HEK293T (cell line): ENCODE measurements around the gene VPS4B.

Source experiments
- CTCF ChIA-PET: fragments of 350-600 bp; formaldehyde crosslinking; extraction: SDS; loops from one replicate; lab custom pipeline; 2021; ENCODE audit warnings: antibody characterized with exemption, inconsistent platforms; lab: Yijun Ruan, JAX
- POLR2A ChIA-PET: fragments of 350-600 bp; formaldehyde crosslinking; extraction: SDS; loops from one replicate; lab custom pipeline; 2020; ENCODE audit warnings: antibody characterized with exemption, inconsistent platforms; lab: Yijun Ruan, JAX
- DNase-seq: peaks from one replicate; pipeline ENCODE4 v3.0.0; 2012; ENCODE audit warnings: mixed read lengths; ENCODE audit errors: extremely low spot score
- ARNT ChIP-seq: fragments of 450-650 bp; IDR thresholded peaks from 2 replicates; pipeline ENCODE4 v1.6.1; 2017; ENCODE audit warnings: mild to moderate bottlenecking
- BHLHE40 ChIP-seq: fragments of 450-650 bp; IDR thresholded peaks from 2 replicates; pipeline ENCODE4 v1.6.1; 2016; ENCODE audit warnings: mild to moderate bottlenecking, moderate library complexity, borderline replicate concordance
- CTBP1 ChIP-seq: fragments of 450-650 bp; IDR thresholded peaks from 2 replicates; pipeline ENCODE4 v1.6.1; 2016; ENCODE audit warnings: borderline replicate concordance
- ELF4 ChIP-seq: fragments of 450-650 bp; IDR thresholded peaks from 2 replicates; pipeline ENCODE4 v1.6.1; 2017; ENCODE audit warnings: antibody characterized with exemption
- FOXA1 ChIP-seq: fragments of 450-650 bp; IDR thresholded peaks from 2 replicates; pipeline ENCODE4 v1.6.1; 2016; ENCODE audit warnings: mild to moderate bottlenecking
- FOXK2 ChIP-seq: fragments of 450-650 bp; IDR thresholded peaks from 2 replicates; pipeline ENCODE4 v1.6.1; 2016; ENCODE audit warnings: mild to moderate bottlenecking
- FOXM1 ChIP-seq: fragments of 450-650 bp; IDR thresholded peaks from 2 replicates; pipeline ENCODE4 v1.6.1; 2017; ENCODE audit warnings: mild to moderate bottlenecking, borderline replicate concordance
- HDGF ChIP-seq: fragments of 450-650 bp; IDR thresholded peaks from 2 replicates; pipeline ENCODE4 v1.6.1; 2017; ENCODE audit warnings: antibody characterized with exemption, borderline replicate concordance
- L3MBTL2 ChIP-seq: fragments of 450-650 bp; conservative IDR thresholded peaks from 2 replicates; pipeline ENCODE4 v1.6.1; 2016; ENCODE audit warnings: mild to moderate bottlenecking
- LEF1 ChIP-seq: fragments of 450-650 bp; IDR thresholded peaks from 2 replicates; pipeline ENCODE4 v1.6.1; 2017; ENCODE audit warnings: mild to moderate bottlenecking, borderline replicate concordance
- NFRKB ChIP-seq: fragments of 450-650 bp; IDR thresholded peaks from 2 replicates; pipeline ENCODE4 v1.6.1; 2016; ENCODE audit warnings: mild to moderate bottlenecking, moderate library complexity
- SP1 ChIP-seq: fragments of 450-650 bp; IDR thresholded peaks from 2 replicates; pipeline ENCODE4 v1.6.1; 2017
- SUZ12 ChIP-seq: fragments of 450-650 bp; IDR thresholded peaks from 2 replicates; pipeline ENCODE4 v1.6.1; 2016; ENCODE audit warnings: mild to moderate bottlenecking
- TARDBP ChIP-seq: fragments of 450-650 bp; IDR thresholded peaks from 2 replicates; pipeline ENCODE4 v1.6.1; 2016
- ZNF384 ChIP-seq: fragments of 450-650 bp; IDR thresholded peaks from 2 replicates; pipeline ENCODE4 v1.6.1; 2016
- TF ChIP-seq, protein P1 (sequence below): fragments of 450-650 bp; IDR thresholded peaks from 2 replicates; pipeline ENCODE4 v1.6.1; 2016

The VPS4B gene

DNA sequence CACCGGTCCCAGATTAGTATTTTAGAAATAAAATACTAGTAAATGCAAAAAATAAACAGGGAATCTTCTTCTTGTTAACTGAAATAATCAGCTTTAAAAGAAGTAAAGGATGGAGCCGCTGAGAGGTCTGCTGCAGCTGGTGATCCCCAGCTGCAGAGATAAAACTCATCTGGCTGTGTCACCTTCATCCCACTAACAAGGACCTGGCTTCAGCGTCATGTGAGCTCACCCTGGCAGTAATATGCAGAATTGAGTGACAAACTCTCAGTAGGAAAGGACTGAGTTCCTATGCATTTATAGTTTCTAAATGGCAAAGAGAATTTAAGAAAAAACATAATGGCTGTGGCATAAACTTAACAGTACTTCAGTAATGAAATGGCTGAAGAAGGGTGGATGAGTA lies 27.3 kb downstream of the VPS4B start:
- ChIA-PET POLR2A (interaction anchor here (1.3 kb wide), 1 partner anchor 27 kb away, joined by 4 read pairs; no protein-coding TSS in a partner anchor), CTCF (no interaction called here)
- TF ChIP-seq SUZ12 (no peak), HDGF (no peak), NFRKB (no peak), ELF4 (no peak), CTBP1 (no peak), ZNF384 (no peak), FOXM1 (no peak), LEF1 (no peak), FOXK2 (no peak), BHLHE40 (no peak), SP1 (no peak), L3MBTL2 (no peak)
- TF ChIP-seq, protein P1, sequence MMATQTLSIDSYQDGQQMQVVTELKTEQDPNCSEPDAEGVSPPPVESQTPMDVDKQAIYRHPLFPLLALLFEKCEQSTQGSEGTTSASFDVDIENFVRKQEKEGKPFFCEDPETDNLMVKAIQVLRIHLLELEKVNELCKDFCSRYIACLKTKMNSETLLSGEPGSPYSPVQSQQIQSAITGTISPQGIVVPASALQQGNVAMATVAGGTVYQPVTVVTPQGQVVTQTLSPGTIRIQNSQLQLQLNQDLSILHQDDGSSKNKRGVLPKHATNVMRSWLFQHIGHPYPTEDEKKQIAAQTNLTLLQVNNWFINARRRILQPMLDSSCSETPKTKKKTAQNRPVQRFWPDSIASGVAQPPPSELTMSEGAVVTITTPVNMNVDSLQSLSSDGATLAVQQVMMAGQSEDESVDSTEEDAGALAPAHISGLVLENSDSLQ: no peak
- no peak for DNase-seq

DNA sequence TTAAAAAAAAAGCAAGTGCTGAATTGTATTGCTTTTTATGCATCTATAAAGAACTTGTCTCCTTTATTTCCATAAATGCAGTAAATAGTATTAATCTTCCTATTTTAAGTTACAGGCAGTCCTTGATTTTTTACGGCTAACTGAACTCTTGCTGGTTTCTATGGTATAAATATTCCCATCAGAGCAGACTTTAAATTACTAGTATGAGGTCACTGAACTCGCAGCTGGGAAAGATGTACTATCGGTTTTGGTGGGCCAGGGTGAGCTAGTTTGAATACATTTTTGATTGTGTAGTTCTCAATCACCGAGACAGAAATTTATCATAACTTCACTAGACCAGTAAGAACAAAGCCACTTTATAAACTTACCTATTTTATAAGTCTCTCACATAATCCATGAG lies 34.4 kb downstream of the VPS4B start:
- no peak for DNase-seq
- no peak for TF ChIP-seq SP1
- TF ChIP-seq FOXM1: no peak
- no peak for TF ChIP-seq SUZ12
- no peak for TF ChIP-seq CTBP1
- no peak for TF ChIP-seq L3MBTL2
- TF ChIP-seq, protein P1: no peak
- TF ChIP-seq ARNT: no peak
- no peak for TF ChIP-seq HDGF
- TF ChIP-seq ZNF384: no peak
- no peak for TF ChIP-seq NFRKB
- ChIA-PET POLR2A (no interaction called here), CTCF (no interaction called here)

DNA sequence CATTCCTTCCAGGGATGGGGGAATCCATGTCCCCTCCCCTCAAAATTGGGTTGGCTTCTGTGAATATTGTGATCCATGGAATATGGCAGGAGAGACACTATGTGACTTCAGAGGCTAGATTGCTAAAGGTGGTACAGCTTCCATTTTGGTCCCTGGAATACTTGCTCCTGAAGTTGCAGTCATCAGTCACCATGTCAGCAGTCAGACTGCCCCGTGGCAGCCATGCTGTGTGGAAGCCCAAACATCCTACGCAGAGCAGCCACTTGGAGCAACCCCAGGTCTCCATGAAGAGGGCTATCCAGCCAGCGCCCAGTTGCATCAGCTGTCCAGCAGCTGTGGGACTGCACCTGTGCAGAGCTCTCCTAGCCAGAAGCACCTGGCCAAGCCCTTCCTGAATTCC lies 39.4 kb downstream of the VPS4B start:
- no peak for DNase-seq
- POLR2A ChIA-PET: no interaction called here
- CTCF ChIA-PET: no interaction called here
- TF ChIP-seq SP1 (no peak), NFRKB (no peak), FOXA1 (no peak), FOXK2 (no peak), ELF4 (no peak), BHLHE40 (no peak), SUZ12 (no peak), L3MBTL2 (no peak), HDGF (no peak), ARNT (no peak), TARDBP (no peak), CTBP1 (no peak), ZNF384 (no peak), LEF1 (no peak), FOXM1 (no peak)
- TF ChIP-seq, protein P1: no peak

DNA sequence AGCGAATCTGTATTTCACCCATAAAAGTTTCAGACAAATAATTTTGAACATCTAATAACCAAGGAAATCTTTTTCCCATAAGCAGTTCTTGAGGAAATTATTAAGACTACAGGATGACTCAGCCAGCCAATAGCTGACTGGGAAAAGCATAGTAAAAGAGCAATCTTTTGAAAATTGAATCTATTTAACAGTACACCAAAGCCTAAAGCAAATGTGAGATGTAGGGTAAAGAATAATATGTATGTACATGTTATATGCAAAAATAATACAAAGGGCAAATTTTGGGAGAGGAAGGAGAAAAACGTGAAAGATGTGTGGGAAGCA lies 42.7 kb downstream of the VPS4B start:
- CTCF ChIA-PET: no interaction called here
- POLR2A ChIA-PET: no interaction called here
- DNase-seq: no peak

DNA sequence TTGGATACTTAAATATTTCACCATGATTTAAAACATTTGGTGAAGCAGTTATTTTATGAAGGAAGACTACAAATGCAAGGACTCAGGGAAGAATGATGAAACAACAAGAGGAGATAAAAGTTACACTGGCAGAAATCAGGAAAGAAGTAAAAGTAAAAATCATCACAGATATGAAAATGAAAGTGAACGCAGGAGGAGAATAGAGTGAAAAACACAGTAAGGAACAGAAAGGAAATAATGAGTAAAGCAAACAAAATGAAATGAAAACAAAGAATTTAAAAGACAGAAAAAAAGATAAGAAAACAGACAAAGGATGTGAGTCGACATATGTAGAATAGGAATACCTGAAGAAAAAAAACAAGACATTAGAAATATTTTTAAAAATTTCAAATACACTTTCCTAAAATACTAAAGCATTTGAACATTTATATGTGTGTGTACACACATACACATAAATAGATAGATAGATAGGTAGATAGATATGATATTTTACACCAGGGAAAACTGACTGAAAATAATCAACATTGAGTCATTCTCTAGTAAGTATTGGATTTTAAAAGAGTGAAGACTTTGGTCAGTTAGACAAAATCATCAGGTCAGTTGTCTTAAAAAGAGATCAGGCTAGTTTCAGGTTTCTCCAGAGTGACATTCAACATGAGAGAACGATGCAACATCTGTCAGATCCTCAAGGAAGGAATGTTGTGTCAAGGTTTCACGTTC lies 43.2 kb downstream of the VPS4B start:
- DNase-seq: no peak
- ChIA-PET CTCF (no interaction called here), POLR2A (no interaction called here)
- TF ChIP-seq L3MBTL2 (no peak), TARDBP (no peak), ARNT (no peak), FOXM1 (no peak), NFRKB (no peak), ELF4 (no peak), SUZ12 (no peak), HDGF (no peak), ZNF384 (no peak), FOXA1 (no peak), CTBP1 (no peak), SP1 (no peak), LEF1 (no peak), BHLHE40 (no peak), FOXK2 (no peak)
- TF ChIP-seq, protein P1: no peak

More for the DNA sequence above, 42.7 kb downstream of the VPS4B start:
- TF ChIP-seq CTBP1 (no peak), FOXK2 (no peak), BHLHE40 (no peak), FOXM1 (no peak), FOXA1 (no peak), ARNT (no peak), LEF1 (no peak), SP1 (no peak), ELF4 (no peak)
